Prostate gland (tissue), 2 donors: ENCODE measurements around the gene FFAR3.

Experiments
- CTCF ChIP-seq, 4 experiments: fragments of 200-600 bp in 2 of 4; fragments of 450-650 bp in 2 of 4; sonication (generic) in 2 of 4; IDR thresholded peaks; 1 replicate in 3 of 4; 2 replicates in 1 of 4; pipeline ENCODE4 v1.5.1; 2016 to 2019; ENCODE audit warnings: antibody characterized with exemption in 4 of 4, mild to moderate bottlenecking in 2 of 4, moderate library complexity in 2 of 4
- POLR2A ChIP-seq: fragments of 450-650 bp; IDR thresholded peaks from one replicate; pipeline ENCODE4 v1.6.1; 2016; ENCODE audit warnings: antibody characterized with exemption, mild to moderate bottlenecking
- POLR2AphosphoS5 ChIP-seq: sonication (generic); formaldehyde crosslinking; IDR thresholded peaks from one replicate; pipeline ENCODE4 v1.6.1; 2017; ENCODE audit warnings: antibody characterized with exemption

- no peak for TF ChIP-seq CTCF (IDR thresholded peaks at IDR 0.05)
- no peak for TF ChIP-seq POLR2A
- TF ChIP-seq POLR2AphosphoS5: no peak
These were observed 21.9 kb upstream of the FFAR3 start for GRCh38 chr19:35336166-35336955.
